CD14-positive monocyte (primary cell): ENCODE data around the gene CCN5. TPM values are rescaled to one million over a fixed set of nuclear protein-coding genes. Genes with fewer than 3 reads are reported as not detected.

Experiments used
- DNase-seq, 3 donors: peaks; one replicate each; pipeline ENCODE4 v3.0.0-alpha.2; 2011 to 2022
- H2AFZ ChIP-seq: 2 replicates; pipeline ENCODE4 v1.6.0; 2012; ENCODE audit warnings: mild to moderate bottlenecking, low read depth, low read length, inconsistent platforms; ENCODE audit not compliant: insufficient read depth, poor library complexity, severe bottlenecking
- H3K27ac ChIP-seq, 2 donors: 1 replicate in 1 of 2; 2 replicates in 1 of 2; pipeline ENCODE4 v1.5.1; 2012 to 2013; ENCODE audit warnings: low read length in 2 of 2, control low read depth in 1 of 2, inconsistent platforms in 1 of 2, low read depth in 1 of 2, mild to moderate bottlenecking in 1 of 2
- H3K27me3 ChIP-seq, 2 donors: one replicate each; pipeline versions ENCODE4 v1.6.0 to v1.6.1; 2011 to 2013; ENCODE audit warnings: low read length in 2 of 2; ENCODE audit not compliant: control insufficient read depth in 2 of 2, insufficient read depth in 2 of 2
- H3K36me3 ChIP-seq, 2 donors: replicated peaks in 1 of 2; 1 replicate in 1 of 2; 2 replicates in 1 of 2; pipeline versions ENCODE4 v1.5.1 to v1.6.1; 2012 to 2013; ENCODE audit warnings: low read length in 2 of 2, control low read depth in 1 of 2, inconsistent platforms in 1 of 2, mild to moderate bottlenecking in 1 of 2; ENCODE audit not compliant: insufficient read depth in 2 of 2, control insufficient read depth in 1 of 2
- H3K4me1 ChIP-seq, 2 donors: 1 replicate in 1 of 2; 2 replicates in 1 of 2; pipeline versions ENCODE4 v1.5.1 to v1.6.1; 2012 to 2013; ENCODE audit warnings: low read length in 2 of 2, control low read depth in 1 of 2, inconsistent platforms in 1 of 2, mild to moderate bottlenecking in 1 of 2, moderate library complexity in 1 of 2; ENCODE audit not compliant: insufficient read depth in 2 of 2, control insufficient read depth in 1 of 2
- H3K4me2 ChIP-seq: replicated peaks from 2 replicates; pipeline ENCODE3; 2012; ENCODE audit warnings: low read length, moderate library complexity, mild to moderate bottlenecking; ENCODE audit not compliant: poor library complexity, severe bottlenecking; ENCODE audit errors: extremely low read depth
- H3K4me3 ChIP-seq, 3 experiments: fragments of 200-600 bp in 1 of 3; sonication (generic) in 1 of 3; replicated peaks in 1 of 3; 1 replicate in 2 of 3; 2 replicates in 1 of 3; pipeline ENCODE4 v1.5.1; 2011 to 2013; ENCODE audit warnings: low read length in 3 of 3, mild to moderate bottlenecking in 3 of 3, control low read depth in 2 of 3, low read depth in 2 of 3, inconsistent platforms in 1 of 3, moderate library complexity in 1 of 3
- H3K79me2 ChIP-seq: 2 replicates; pipeline ENCODE4 v1.6.0; 2012; ENCODE audit warnings: mild to moderate bottlenecking, control low read depth, inconsistent platforms, low read length, moderate library complexity; ENCODE audit not compliant: insufficient read depth
- H3K9ac ChIP-seq: 2 replicates; pipeline ENCODE4 v1.6.0; 2017; ENCODE audit warnings: low read length, mild to moderate bottlenecking; ENCODE audit not compliant: insufficient read depth, poor library complexity, severe bottlenecking
- H3K9me3 ChIP-seq, 2 donors: replicated peaks in 1 of 2; 1 replicate in 1 of 2; 2 replicates in 1 of 2; pipeline versions ENCODE4 v1.5.1 to v1.6.1; 2012 to 2013; ENCODE audit warnings: low read length in 2 of 2, control low read depth in 1 of 2; ENCODE audit not compliant: control insufficient read depth in 1 of 2, insufficient read depth in 1 of 2
- H4K20me1 ChIP-seq: 2 replicates; pipeline ENCODE4 v1.6.0; 2012; ENCODE audit warnings: mild to moderate bottlenecking, low read length, control low read depth, moderate library complexity; ENCODE audit not compliant: insufficient read depth
- H3K27ac Mint-ChIP-seq, 7 donors: one replicate each; pipeline ENCODE4 v1.8.0; 2020; ENCODE audit warnings: mild to moderate bottlenecking in 7 of 7, mixed read lengths in 7 of 7, moderate library complexity in 6 of 7, inconsistent platforms in 2 of 7
- H3K27me3 Mint-ChIP-seq, 3 donors: one replicate each; pipeline ENCODE4 v1.8.0; 2021 to 2022; ENCODE audit warnings: low read depth in 3 of 3, mild to moderate bottlenecking in 3 of 3, mixed read lengths in 3 of 3, moderate library complexity in 3 of 3, inconsistent platforms in 1 of 3
- H3K36me3 Mint-ChIP-seq, 2 donors: one replicate each; pipeline ENCODE4 v1.8.0; 2020; ENCODE audit warnings: mixed read lengths in 2 of 2, inconsistent platforms in 1 of 2, mild to moderate bottlenecking in 1 of 2
- H3K4me1 Mint-ChIP-seq: one replicate; pipeline ENCODE4 v1.8.0; 2020; ENCODE audit warnings: mild to moderate bottlenecking, mixed read lengths
- H3K4me3 Mint-ChIP-seq, 2 donors: one replicate each; pipeline ENCODE4 v1.8.0; 2020; ENCODE audit warnings: mild to moderate bottlenecking in 2 of 2, mixed read lengths in 2 of 2, moderate library complexity in 1 of 2
- H3K9me3 Mint-ChIP-seq, 7 donors: one replicate each; pipeline ENCODE4 v1.8.0; 2020 to 2022; ENCODE audit warnings: mixed read lengths in 7 of 7, mild to moderate bottlenecking in 6 of 7, moderate library complexity in 6 of 7, inconsistent platforms in 2 of 7
- CTCF ChIP-seq: fragments of 200-600 bp; IDR thresholded peaks from one replicate; pipeline ENCODE4 v1.8.0; 2022; ENCODE audit warnings: antibody characterized with exemption, mild to moderate bottlenecking
- WGBS: methylation state at CpG from one replicate; pipeline ENCODE4 v1.1.5; 2013; ENCODE audit warnings: missing lambda C conversion rate; ENCODE audit not compliant: insufficient coverage; 5-methylcytosine and 5-hydroxymethylcytosine counted together
- intact Hi-C, 2 donors: fragments of 100-400 bp; cut with micrococcal nuclease; formaldehyde crosslinking; loops; one replicate each; pipeline versions ENCODE4 v1.15.0 to v1.15.1; 2023
- polyA plus RNA-seq, 3 donors: library from polyadenylated mRNA; depleted of rRNA in 1 of 3; unstranded in 2 of 3; stranded (reverse) in 1 of 3; fragments of 300-500 nt in 2 of 3; fragments of >200 nt in 1 of 3; fragmentation: Illumina TruSeq in 2 of 3; gene quantifications; 1 replicate in 2 of 3; 2 replicates in 1 of 3; pipeline ENCODE4 v1.2.3, GENCODE V29; 2012 to 2021

The CCN5 gene
- polyA plus RNA-seq, 3 donors: not detected

- H3K27ac Mint-ChIP-seq: peak overlapping the region in 2 of 7 donors; percentile 43 to 57
- Histone ChIP-seq H3K4me1 (no peaks in the 10 kb centered on the region), H3K9me3 (no peaks in the 10 kb centered on the region), H3K27ac (no peak overlapping the region), H3K9ac (no peak overlapping the region), H3K79me2 (no peaks in the 10 kb centered on the region), H3K4me3 (no peak overlapping the region), H3K4me2 (no peak overlapping the region), H2AFZ (no peak overlapping the region), H3K27me3 (no peaks in the 10 kb centered on the region), H3K36me3 (no peaks in the 10 kb centered on the region), H4K20me1 (no peaks in the 10 kb centered on the region)
- H3K27me3 Mint-ChIP-seq: peaks cover 0 to 5% (median 3%) of the 10 kb centered on the region in 3 donors
- H3K36me3 Mint-ChIP-seq: no peaks in the 10 kb centered on the region
- H3K4me3 Mint-ChIP-seq: no peak overlapping the region
- no peak for TF ChIP-seq CTCF
- WGBS: no CpG with 5 or more reads among the region's 12 CpGs
- H3K9me3 Mint-ChIP-seq: peaks cover 0 to 2% (median 0%) of the 10 kb centered on the region in 7 donors
- H3K4me1 Mint-ChIP-seq: no peaks in the 10 kb centered on the region
- DNase-seq: no peak
- intact Hi-C loops: no loop called here
These were observed 36.1 kb upstream of the CCN5 start for GRCh38 chr20:44678990-44679611.

- Histone ChIP-seq H3K4me3 (no peak overlapping the region), H3K4me2 (no peak overlapping the region), H3K9me3 (no peaks in the 10 kb centered on the region), H3K27me3 (no peaks in the 10 kb centered on the region), H3K9ac (no peak overlapping the region), H3K79me2 (no peaks in the 10 kb centered on the region), H2AFZ (no peak overlapping the region), H3K36me3 (no peaks in the 10 kb centered on the region), H4K20me1 (no peaks in the 10 kb centered on the region), H3K27ac (no peak overlapping the region), H3K4me1 (no peaks in the 10 kb centered on the region)
- Mint-ChIP-seq H3K27ac (peak overlapping the region in 1 of 7 donors; percentile 40), H3K36me3 (no peaks in the 10 kb centered on the region), H3K4me3 (no peak overlapping the region), H3K9me3 (peaks cover 0 to 2% (median 0%) of the 10 kb centered on the region in 7 donors), H3K27me3 (peaks cover 0 to 5% (median 2%) of the 10 kb centered on the region in 3 donors), H3K4me1 (peaks cover 3% of the 10 kb centered on the region)
- intact Hi-C loops: loop anchor here (5.0 kb wide), 2 partner anchors 185 to 295 kb away; no protein-coding TSS in a partner anchor
- DNase-seq: no peak
- no peak for TF ChIP-seq CTCF
- WGBS: 97% methylated on average over 10 of the region's 11 CpGs
These were observed 33.2 kb upstream of the CCN5 start for GRCh38 chr20:44681796-44682566.
